Spleen (tissue), 11 donors: ENCODE measurements around the gene TENM4. TPM values are rescaled to one million over a fixed set of nuclear protein-coding genes. Genes with fewer than 3 reads are reported as not detected.

ENCODE experiments used
- DNase-seq: peaks from one replicate; pipeline ENCODE4 v3.0.0-alpha.2; 2020
- H3K27ac ChIP-seq, 8 donors: fragments of 200-600 bp; sonication (generic) in 7 of 8; 1 replicate in 4 of 8; 2 replicates in 4 of 8; pipeline versions ENCODE4 v1.5.0 to v1.8.0; 2016 to 2021; ENCODE audit warnings: inconsistent platforms in 4 of 8, mild to moderate bottlenecking in 4 of 8, moderate library complexity in 1 of 8
- H3K27me3 ChIP-seq, 7 donors: fragments of 200-600 bp; sonication (generic) in 6 of 7; replicated peaks in 1 of 7; 1 replicate in 4 of 7; 2 replicates in 3 of 7; pipeline versions ENCODE4 v1.5.0 to v1.8.0; 2016 to 2021; ENCODE audit warnings: inconsistent platforms in 3 of 7, mild to moderate bottlenecking in 1 of 7
- H3K36me3 ChIP-seq, 6 donors: fragments of 200-600 bp; sonication (generic) in 5 of 6; 1 replicate in 4 of 6; 2 replicates in 2 of 6; pipeline versions ENCODE4 v1.5.0 to v1.8.0; 2016 to 2021; ENCODE audit warnings: inconsistent platforms in 2 of 6
- H3K4me1 ChIP-seq, 6 donors: fragments of 200-600 bp; sonication (generic) in 5 of 6; 1 replicate in 3 of 6; 2 replicates in 3 of 6; pipeline versions ENCODE4 v1.5.0 to v1.8.0; 2016 to 2021; ENCODE audit warnings: inconsistent platforms in 3 of 6
- H3K4me3 ChIP-seq, 8 donors: fragments of 200-600 bp; sonication (generic) in 7 of 8; 1 replicate in 4 of 8; 2 replicates in 4 of 8; pipeline versions ENCODE4 v1.5.0 to v1.8.0; 2016 to 2021; ENCODE audit warnings: inconsistent platforms in 4 of 8, mild to moderate bottlenecking in 4 of 8, moderate library complexity in 2 of 8
- H3K9me3 ChIP-seq, 8 donors: fragments of 200-600 bp; sonication (generic) in 7 of 8; 1 replicate in 4 of 8; 2 replicates in 4 of 8; pipeline versions ENCODE4 v1.5.0 to v1.8.0; 2016 to 2021; ENCODE audit warnings: inconsistent platforms in 4 of 8
- POLR2A ChIP-seq, 3 donors: fragments of 450-650 bp; IDR thresholded peaks; one replicate each; pipeline ENCODE4 v1.5.1; 2017; ENCODE audit warnings: antibody characterized with exemption in 3 of 3, mild to moderate bottlenecking in 1 of 3
- POLR2AphosphoS5 ChIP-seq, 3 donors: sonication (generic); formaldehyde crosslinking; IDR thresholded peaks; one replicate each; pipeline ENCODE4 v1.5.1; 2017; ENCODE audit warnings: antibody characterized with exemption in 3 of 3
- WGBS, 5 donors: extraction: QIAGEN DNeasy Blood & Tissue Kit in 3 of 5; methylation state at CpG; one replicate each; pipeline versions ENCODE4 v1.1.5 to v1.1.7; 2013 to 2018; 5-methylcytosine and 5-hydroxymethylcytosine counted together
- intact Hi-C: fragments of 100-400 bp; cut with DNase I; formaldehyde crosslinking; loops from one replicate; pipeline ENCODE4 v1.15.0; 2023; ENCODE audit warnings: low total_unique reads
- polyA plus RNA-seq, 3 donors: library from polyadenylated mRNA; stranded (reverse); fragments of 200-250 nt; gene quantifications; one replicate each; pipeline ENCODE4 v1.2.1, GENCODE V29; 2013
- total RNA-seq, 7 donors: library from RNA; depleted of rRNA in 3 of 7; stranded (reverse); fragments of >200 nt in 3 of 7; fragmentation: NEBNext Ultra II Directional in 4 of 7; extraction: Animal tissue kit (Norgen Biotek cat#: 25700) in 4 of 7; gene quantifications; one replicate each; pipeline versions ENCODE4 v1.1.0 to v1.2.1, GENCODE V29; 2016 to 2021
- TF ChIP-seq, protein P1 (sequence below), 11 experiments: fragments of 200-600 bp in 7 of 11; fragments of 450-650 bp in 4 of 11; sonication (generic) in 4 of 11; IDR thresholded peaks in 8 of 11; conservative IDR thresholded peaks in 3 of 11; 1 replicate in 7 of 11; 2 replicates in 4 of 11; pipeline versions ENCODE4 v1.4.0 to v1.8.0; 2016 to 2021; ENCODE audit warnings: antibody characterized with exemption in 11 of 11, inconsistent platforms in 4 of 11, mild to moderate bottlenecking in 1 of 11
- donor health status: healthy with polysubstance abuse.
- donor health status: DM: no; HTN: no; CAD: no; lungs with moderate emphysema.
- donor health status: DM: no; HTN: no; CAD: no.
- donor health status: Bipolar disorder and iron deficiency.
- donor health status: healthy.
- donor health status: DM: no; HTN: no; CAD: no.
- donor health status: DM: yes; HTN: yes; CAD: no.

Gene TENM4
- total and polyA plus RNA-seq, 10 donors = 0.09 to 4.5 (median 1.2) TPM

DNA sequence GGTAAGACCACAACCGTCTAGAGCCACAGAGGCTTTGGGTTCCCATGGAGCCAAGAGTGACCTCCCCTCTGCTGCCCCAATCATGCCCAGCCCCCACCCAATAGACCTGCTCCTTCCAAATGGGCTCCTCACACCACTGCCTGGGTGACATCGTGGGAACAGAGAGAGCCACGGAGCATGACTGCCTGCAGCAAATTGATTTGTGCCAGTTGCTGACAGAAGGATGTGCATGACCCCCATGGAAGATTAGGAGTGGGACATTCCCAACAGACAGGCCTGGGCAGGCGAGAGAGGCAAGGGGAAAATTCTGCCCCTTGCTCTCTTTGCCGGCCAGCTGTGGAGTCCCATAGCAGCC, 88.5 kb downstream of the TENM4 start:
- 42 to 52% (median 51%) methylated on average over 5 of the region's 5 CpGs for WGBS, 5 donors

DNA sequence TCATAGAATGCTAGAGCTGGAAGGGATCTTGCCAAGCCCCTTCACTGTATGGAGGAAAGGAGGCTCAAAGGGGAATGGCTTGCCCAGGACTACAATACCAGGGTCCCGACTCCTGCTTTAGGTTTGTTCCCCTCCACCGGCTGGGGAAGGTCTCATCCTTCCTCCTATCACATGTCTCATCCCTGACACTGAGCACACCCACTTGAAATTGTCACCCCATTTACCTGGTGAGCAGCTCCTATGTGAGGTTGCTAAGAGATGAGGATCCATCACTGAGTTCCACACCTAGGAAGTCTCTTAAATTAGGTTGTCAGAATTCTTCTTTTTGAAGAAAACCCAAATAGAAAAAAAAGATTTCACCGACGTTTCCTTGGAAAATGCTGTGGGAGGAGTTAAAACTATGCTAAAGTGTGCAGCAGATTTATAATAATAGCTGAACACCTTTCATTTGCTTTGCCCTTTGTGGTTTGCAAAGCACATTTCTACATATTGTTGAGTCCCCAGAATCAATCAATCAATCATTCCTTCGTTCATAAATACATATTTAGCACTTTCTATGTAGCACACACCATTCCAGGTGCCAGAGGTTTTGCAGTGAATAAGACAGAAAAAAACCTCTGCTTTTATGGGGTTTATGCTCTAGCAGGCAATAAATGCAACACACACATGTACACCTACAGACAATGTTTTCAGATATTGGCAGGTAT, 91.7 kb downstream of the TENM4 start:
- no peaks in the 10 kb centered on the region for H3K9me3 ChIP-seq
- WGBS, 5 donors = 72 to 82% (median 79%) methylated on average over 5 of the region's 5 CpGs
- no peak overlapping the region for H3K27ac ChIP-seq
- no peaks in the 10 kb centered on the region for H3K4me1 ChIP-seq
- intact Hi-C loops = no loop called here
- H3K27me3 ChIP-seq = no peaks in the 10 kb centered on the region
- H3K36me3 ChIP-seq = no peaks in the 10 kb centered on the region
- no peak for DNase-seq
- H3K4me3 ChIP-seq = no peak overlapping the region
- TF ChIP-seq POLR2AphosphoS5 (IDR thresholded peaks at IDR 0.05) (no peak), POLR2A (IDR thresholded peaks at IDR 0.05) (no peak)
- TF ChIP-seq, protein P1, sequence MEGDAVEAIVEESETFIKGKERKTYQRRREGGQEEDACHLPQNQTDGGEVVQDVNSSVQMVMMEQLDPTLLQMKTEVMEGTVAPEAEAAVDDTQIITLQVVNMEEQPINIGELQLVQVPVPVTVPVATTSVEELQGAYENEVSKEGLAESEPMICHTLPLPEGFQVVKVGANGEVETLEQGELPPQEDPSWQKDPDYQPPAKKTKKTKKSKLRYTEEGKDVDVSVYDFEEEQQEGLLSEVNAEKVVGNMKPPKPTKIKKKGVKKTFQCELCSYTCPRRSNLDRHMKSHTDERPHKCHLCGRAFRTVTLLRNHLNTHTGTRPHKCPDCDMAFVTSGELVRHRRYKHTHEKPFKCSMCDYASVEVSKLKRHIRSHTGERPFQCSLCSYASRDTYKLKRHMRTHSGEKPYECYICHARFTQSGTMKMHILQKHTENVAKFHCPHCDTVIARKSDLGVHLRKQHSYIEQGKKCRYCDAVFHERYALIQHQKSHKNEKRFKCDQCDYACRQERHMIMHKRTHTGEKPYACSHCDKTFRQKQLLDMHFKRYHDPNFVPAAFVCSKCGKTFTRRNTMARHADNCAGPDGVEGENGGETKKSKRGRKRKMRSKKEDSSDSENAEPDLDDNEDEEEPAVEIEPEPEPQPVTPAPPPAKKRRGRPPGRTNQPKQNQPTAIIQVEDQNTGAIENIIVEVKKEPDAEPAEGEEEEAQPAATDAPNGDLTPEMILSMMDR (IDR thresholded peaks at IDR 0.05 in 8 of 11, conservative IDR thresholded peaks at IDR 0.05 in 3 of 11) = no peak

More for the DNA sequence above, 88.5 kb downstream of the TENM4 start:
- Histone ChIP-seq H3K4me3 (no peak overlapping the region), H3K36me3 (no peaks in the 10 kb centered on the region), H3K27me3 (no peaks in the 10 kb centered on the region), H3K9me3 (no peaks in the 10 kb centered on the region), H3K4me1 (no peaks in the 10 kb centered on the region), H3K27ac (no peak overlapping the region)
- TF ChIP-seq, protein P1 (IDR thresholded peaks at IDR 0.05 in 8 of 11, conservative IDR thresholded peaks at IDR 0.05 in 3 of 11) = no peak
- TF ChIP-seq POLR2A (IDR thresholded peaks at IDR 0.05) (no peak), POLR2AphosphoS5 (IDR thresholded peaks at IDR 0.05) (no peak)
- no peak for DNase-seq
- intact Hi-C loops = no loop called here

DNA sequence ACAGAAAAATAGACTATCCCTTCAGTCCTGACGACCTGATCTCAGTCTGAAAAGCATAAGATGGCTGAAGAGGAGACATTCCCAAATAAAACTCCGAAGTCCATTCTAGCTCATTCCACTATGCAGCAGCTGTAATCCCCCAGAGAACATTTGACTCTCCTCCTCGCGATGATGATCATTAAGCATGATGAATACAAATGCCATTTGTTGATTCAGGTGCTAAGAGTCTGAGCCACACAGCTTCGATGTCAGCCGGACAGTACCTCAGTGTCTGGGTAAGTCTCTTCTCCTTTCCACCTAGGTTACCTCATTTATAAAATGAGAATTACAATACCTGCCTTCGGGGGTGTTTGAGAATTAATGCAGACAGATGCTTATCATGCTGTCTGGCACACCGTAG, 94.8 kb downstream of the TENM4 start:
- intact Hi-C loops = no loop called here
- Histone ChIP-seq H3K27me3 (no peaks in the 10 kb centered on the region), H3K9me3 (no peaks in the 10 kb centered on the region), H3K4me3 (no peak overlapping the region), H3K27ac (no peak overlapping the region), H3K36me3 (no peaks in the 10 kb centered on the region), H3K4me1 (no peaks in the 10 kb centered on the region)
- 80 to 86% (median 82%) methylated on average over 8 of the region's 8 CpGs for WGBS, 5 donors
- no peak for DNase-seq
- TF ChIP-seq POLR2A (IDR thresholded peaks at IDR 0.05) (no peak), POLR2AphosphoS5 (IDR thresholded peaks at IDR 0.05) (no peak)
- TF ChIP-seq, protein P1 (IDR thresholded peaks at IDR 0.05 in 8 of 11, conservative IDR thresholded peaks at IDR 0.05 in 3 of 11) = no peak

DNA sequence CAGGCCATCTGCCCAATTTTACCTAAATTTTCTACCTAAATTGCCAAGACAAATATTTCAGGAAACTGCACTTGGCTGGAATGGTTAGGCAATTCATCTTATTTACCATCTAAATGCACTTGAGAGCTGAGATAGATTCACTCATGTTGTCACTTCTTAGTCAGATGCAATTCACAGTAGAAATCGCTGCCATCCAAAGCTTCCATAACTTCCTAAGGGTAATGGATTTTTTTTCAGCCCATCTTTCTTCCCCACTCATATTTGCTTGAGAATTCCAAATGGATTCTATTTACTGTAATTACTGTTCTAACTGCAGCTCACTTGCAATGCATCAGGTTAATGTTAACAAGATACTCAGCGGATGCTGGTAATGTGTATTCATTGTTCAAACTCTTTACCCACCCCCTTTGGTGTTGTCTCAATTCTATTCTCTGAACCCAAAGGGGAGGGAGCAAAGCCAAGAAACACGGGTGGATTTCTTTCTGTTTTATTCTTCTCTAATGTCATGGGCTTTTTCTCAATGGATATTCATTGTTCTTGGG, 96.0 kb downstream of the TENM4 start:
- Histone ChIP-seq H3K4me1 (no peaks in the 10 kb centered on the region), H3K9me3 (no peaks in the 10 kb centered on the region), H3K27ac (no peak overlapping the region), H3K27me3 (no peaks in the 10 kb centered on the region), H3K4me3 (no peak overlapping the region), H3K36me3 (no peaks in the 10 kb centered on the region)
- no peak for DNase-seq
- WGBS, 5 donors = 66 to 81% (median 69%) methylated on average over 3 of the region's 3 CpGs
- intact Hi-C loops = no loop called here
- TF ChIP-seq, protein P1 (IDR thresholded peaks at IDR 0.05 in 8 of 11, conservative IDR thresholded peaks at IDR 0.05 in 3 of 11) = no peak
- TF ChIP-seq POLR2AphosphoS5 (IDR thresholded peaks at IDR 0.05) (no peak), POLR2A (IDR thresholded peaks at IDR 0.05) (no peak)
